KOPT-K1 (cell line): Measurements from ENCODE around the gene DPH7.
A peak's percentile ranks its signal among the peaks of the same experiment; 100 is the strongest.
"Not testable (repeated sequence)": the region's sequence is repeated elsewhere in the genome, so short reads cannot be mapped to it uniquely, and the experiment has no call there.

Experiments
- H3K27ac ChIP-seq: fragments of 200-600 bp; sonication (generic); 2 replicates; pipeline ENCODE4 v1.5.1; 2016; ENCODE audit warnings: antibody characterized with exemption, mild to moderate bottlenecking, low read depth, low read length; ENCODE audit not compliant: poor library complexity, severe bottlenecking
- H3K36me3 ChIP-seq: fragments of 200-600 bp; sonication (generic); 2 replicates; pipeline ENCODE4 v1.5.1; 2017; ENCODE audit warnings: antibody characterized with exemption, mild to moderate bottlenecking, low read length, moderate library complexity; ENCODE audit not compliant: insufficient read depth
- H3K9me3 ChIP-seq: fragments of 200-600 bp; sonication (generic); 2 replicates; pipeline ENCODE4 v1.5.1; 2017; ENCODE audit warnings: antibody characterized with exemption, low read length, mild to moderate bottlenecking; ENCODE audit not compliant: insufficient read depth, poor library complexity, severe bottlenecking

The DPH7 gene

GRCh38 chr9:137575716-137576411 is 2.9 kb downstream of the DPH7 start:
- H3K27ac ChIP-seq = no peak overlapping the region
- peaks cover 46% of the 10 kb centered on the region for H3K36me3 ChIP-seq
- no peaks in the 10 kb centered on the region for H3K9me3 ChIP-seq

DNA sequence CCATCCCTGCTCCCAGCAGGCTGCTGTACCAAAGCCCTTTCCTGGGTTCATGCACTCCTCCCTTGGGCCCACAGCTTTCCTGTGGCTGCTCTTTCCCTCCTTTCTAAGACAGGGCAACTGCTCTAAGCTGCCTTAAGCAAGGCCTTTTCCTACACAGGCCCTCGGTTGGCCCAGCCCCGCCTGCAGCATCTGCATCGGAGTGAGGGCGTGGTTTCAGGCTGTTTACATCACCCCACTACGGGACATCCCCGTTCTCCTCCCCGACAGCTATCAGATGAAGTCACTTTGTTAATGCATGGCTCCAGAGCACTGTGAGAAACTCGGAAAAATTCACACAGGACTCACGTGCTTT is 3.4 kb downstream of the DPH7 start:
- Histone ChIP-seq H3K36me3 (peaks cover 50% of the 10 kb centered on the region), H3K27ac (no peak overlapping the region)

GRCh38 chr9:137574192-137574591 is 4.5 kb downstream of the DPH7 start:
- Histone ChIP-seq H3K36me3 (peaks cover 57% of the 10 kb centered on the region), H3K9me3 (no peaks in the 10 kb centered on the region), H3K27ac (no peak overlapping the region)

More for the DNA sequence above, 3.4 kb downstream of the DPH7 start:
- no peaks in the 10 kb centered on the region for H3K9me3 ChIP-seq

DNA sequence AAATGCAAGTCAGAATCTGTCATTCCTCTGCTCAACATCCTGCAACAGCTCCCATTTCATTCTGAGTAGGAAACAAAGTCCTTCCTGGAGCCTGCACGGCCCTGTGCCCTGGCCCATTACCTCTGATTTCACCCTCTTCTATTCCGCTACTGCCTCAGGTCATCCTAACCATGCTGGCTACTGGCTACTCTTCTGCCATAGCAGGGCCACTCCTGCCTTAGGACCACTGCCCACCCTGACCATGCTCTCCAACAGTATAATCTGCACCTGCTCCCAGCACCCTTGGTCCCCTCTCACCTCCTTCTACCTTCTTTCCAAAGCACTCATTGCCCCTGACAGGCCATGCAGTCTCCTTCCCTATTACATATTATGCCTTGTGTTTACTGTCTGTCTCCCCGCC is 8.2 kb downstream of the DPH7 start:
- H3K36me3 ChIP-seq = peaks cover 47% of the 10 kb centered on the region
- H3K9me3 ChIP-seq = no peaks in the 10 kb centered on the region
- H3K27ac ChIP-seq = no peak overlapping the region

DNA sequence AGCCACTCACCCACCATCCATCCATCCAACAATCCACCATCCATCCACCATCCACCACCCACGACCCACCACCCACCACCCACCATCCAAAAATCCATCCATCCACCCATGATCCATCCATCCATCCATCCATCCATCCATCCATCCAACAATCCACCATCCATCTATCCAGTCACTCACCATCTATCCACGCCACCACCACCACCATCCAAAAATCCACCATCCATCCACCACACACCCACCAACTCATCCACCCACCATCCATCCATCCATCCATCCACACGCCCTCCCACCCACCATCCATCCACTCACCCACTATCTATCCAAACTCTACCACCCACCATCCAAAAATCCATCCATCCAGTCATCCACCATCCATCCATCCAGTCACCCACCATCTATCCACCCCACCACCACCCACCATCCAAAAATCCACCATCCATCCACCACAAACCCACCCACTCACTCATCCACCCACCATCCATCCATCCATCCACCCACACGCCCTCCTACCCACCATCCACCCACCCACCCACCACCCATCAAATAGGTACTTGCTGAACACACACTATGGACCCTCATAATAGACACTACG is 9.0 kb downstream of the DPH7 start:
- no peaks in the 10 kb centered on the region for H3K9me3 ChIP-seq
- no peak overlapping the region for H3K27ac ChIP-seq
- H3K36me3 ChIP-seq = peaks cover 41% of the 10 kb centered on the region

DNA sequence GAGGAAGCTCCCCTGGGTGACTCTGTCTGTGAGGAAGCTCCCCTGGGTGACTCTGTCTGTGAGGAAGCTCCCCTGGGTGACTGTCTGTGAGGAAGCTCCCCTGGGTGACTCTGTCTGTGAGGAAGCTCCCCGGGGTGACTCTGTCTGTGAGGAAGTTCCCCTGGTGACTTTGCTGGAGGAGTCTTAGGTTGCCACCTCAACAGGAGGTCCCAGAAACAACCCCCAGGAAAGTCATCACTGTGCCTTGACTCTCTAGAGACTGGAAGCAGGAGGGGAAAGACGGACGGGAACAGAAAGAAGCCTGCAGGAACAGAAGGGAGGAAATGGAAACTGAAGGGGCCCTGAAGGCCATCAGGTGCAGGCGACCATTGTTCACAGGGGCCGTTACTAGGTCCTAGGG is 10.3 kb downstream of the DPH7 start:
- H3K27ac ChIP-seq, H3K9me3 ChIP-seq: not testable (repeated sequence)
- H3K36me3 ChIP-seq = peaks cover 42% of the 10 kb centered on the region; the same call in 1 of the 2 replicates

DNA sequence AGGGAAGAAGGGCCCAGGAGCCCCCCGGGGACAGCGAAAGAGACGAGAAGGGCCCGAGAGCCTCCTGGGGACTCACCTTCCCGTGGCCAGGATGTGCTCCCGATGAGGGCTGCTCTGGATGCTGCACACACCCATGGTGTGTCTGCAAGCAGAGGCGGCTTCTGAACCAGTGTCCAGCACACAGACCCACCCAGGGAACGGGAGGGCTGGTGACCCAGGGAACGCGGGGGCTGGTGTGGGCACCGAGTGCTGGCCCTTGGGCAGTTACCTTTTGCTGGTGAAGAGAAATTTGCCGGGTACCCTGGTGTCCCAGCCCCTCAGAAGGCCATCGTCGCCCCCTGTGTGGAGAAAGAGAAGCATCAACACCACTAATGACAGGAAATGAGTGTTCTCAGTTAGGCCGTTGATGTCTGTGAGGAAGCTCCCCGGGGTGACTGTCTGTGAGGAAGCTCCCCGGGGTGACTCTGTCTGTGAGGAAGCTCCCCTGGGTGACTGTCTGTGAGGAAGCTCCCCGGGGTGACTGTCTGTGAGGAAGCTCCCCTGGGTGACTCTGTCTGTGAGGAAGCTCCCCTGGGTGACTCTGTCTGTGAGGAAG is 13.8 kb downstream of the DPH7 start:
- H3K9me3 ChIP-seq = no peaks in the 10 kb centered on the region
- H3K36me3 ChIP-seq = peaks cover 40% of the 10 kb centered on the region; the same call in 1 of the 2 replicates
- no peak overlapping the region for H3K27ac ChIP-seq

- H3K9me3 ChIP-seq = no peaks in the 10 kb centered on the region
- no peak overlapping the region for H3K27ac ChIP-seq
- H3K36me3 ChIP-seq = peaks cover 43% of the 10 kb centered on the region; the same call in 1 of the 2 replicates
These were observed 14.6 kb downstream of the DPH7 start for GRCh38 chr9:137564134-137564533.

DNA sequence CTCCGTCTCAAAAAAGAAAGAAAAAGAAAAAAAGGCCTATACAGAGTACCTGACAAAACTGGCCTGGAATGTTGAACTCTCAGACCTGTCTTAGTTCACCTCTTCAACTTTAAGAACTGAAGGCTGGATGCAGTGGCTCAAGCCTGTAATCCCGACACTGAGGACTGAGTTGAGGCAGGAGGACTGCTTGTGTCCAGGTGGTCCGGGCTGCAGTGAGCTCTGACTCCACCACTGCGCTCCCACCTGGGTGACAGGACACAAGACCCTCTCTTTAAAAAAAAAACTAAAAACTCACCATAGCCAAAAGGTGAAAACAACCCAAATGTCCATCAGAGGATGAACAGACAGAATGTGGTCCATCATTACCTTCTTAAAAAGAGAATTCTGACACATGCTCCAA is 20.6 kb downstream of the DPH7 start:
- Histone ChIP-seq H3K9me3 (no peaks in the 10 kb centered on the region), H3K36me3 (peaks cover 61% of the 10 kb centered on the region), H3K27ac (no peak overlapping the region)

DNA sequence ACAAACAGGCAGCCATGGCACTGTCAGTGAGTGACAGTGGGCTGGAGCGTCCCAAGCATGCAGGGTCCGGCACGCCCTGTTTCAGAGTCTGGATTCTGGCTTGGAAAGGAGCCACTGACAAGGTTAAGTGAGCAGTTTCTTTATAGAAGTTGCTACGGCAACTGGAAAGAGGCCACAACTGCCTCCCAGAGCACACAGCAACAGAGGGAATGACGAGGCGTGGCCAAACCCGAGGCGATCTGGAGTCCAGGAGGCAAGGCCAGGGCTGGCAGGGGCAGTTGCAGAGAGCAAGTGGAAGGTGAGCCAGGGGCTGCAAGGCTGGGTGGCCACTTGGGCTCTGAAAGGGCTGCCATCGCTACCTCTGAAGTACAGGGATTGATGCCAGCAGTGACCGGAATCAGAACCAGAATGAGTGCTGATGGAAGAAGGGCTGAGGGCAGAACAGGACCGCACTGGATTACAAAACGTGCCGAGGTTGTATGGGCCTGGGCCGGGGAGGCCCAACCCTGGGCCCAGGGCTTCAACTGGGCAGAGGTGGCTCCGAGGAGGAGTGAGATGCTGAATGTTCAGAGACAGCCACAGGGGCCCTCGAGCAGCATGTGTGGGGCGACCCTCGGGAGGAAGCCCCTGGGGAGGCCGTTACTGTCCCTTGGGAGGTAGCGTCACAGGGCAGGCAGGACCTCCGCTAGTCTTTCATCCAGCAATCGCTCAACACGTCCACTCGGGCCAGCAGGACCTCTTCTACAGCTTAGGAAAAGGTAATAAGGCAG is 22.5 kb downstream of the DPH7 start:
- Histone ChIP-seq H3K9me3 (no peaks in the 10 kb centered on the region), H3K36me3 (peaks cover 47% of the 10 kb centered on the region), H3K27ac (no peak overlapping the region)

- no peaks in the 10 kb centered on the region for H3K9me3 ChIP-seq
- H3K27ac ChIP-seq = no peak overlapping the region
- H3K36me3 ChIP-seq = peaks cover 46% of the 10 kb centered on the region
These were observed 23.5 kb downstream of the DPH7 start for GRCh38 chr9:137555179-137555578.

DNA sequence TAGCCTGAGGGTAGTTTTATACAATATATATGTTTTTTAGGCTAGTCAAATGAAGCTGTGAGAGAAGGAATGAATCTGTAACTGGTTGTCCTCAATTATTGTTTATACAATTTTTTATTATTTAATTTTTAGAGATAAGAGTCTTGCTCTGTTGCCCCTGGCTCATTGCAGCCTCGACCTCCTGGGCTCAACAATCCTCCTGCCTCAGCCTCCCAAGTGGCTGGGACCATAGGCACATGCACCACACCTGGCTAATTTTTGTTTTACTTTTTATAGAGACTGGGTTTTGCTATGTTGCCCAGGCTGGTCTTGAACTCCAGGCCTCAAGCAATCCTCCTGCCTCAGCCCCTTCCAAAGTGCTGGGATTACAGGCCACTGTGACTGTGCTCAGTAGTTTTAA is 24.4 kb downstream of the DPH7 start:
- Histone ChIP-seq H3K9me3 (no peaks in the 10 kb centered on the region), H3K36me3 (peaks cover 37% of the 10 kb centered on the region), H3K27ac (no peak overlapping the region)

DNA sequence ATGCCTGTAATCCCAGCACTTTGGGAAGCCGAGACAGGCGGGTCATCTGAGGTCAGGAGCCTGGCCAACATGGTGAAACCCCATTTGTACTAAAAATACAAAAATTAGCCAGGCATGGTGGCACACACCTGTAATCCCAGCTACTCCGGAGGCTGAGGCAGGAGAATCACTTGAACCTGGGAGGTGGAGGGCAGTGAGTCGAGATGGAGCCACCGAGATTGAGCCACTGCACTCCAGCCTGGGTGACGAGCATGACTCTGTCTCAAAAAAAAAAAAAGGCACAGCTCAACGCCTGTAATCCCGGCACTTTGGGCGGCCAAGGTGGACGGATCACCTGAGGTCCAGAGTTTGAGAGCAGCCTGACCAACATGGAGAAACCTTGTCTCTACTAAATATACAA is 25.1 kb downstream of the DPH7 start:
- not testable (repeated sequence) for H3K9me3 ChIP-seq, H3K27ac ChIP-seq
- peaks cover 37% of the 10 kb centered on the region for H3K36me3 ChIP-seq

DNA sequence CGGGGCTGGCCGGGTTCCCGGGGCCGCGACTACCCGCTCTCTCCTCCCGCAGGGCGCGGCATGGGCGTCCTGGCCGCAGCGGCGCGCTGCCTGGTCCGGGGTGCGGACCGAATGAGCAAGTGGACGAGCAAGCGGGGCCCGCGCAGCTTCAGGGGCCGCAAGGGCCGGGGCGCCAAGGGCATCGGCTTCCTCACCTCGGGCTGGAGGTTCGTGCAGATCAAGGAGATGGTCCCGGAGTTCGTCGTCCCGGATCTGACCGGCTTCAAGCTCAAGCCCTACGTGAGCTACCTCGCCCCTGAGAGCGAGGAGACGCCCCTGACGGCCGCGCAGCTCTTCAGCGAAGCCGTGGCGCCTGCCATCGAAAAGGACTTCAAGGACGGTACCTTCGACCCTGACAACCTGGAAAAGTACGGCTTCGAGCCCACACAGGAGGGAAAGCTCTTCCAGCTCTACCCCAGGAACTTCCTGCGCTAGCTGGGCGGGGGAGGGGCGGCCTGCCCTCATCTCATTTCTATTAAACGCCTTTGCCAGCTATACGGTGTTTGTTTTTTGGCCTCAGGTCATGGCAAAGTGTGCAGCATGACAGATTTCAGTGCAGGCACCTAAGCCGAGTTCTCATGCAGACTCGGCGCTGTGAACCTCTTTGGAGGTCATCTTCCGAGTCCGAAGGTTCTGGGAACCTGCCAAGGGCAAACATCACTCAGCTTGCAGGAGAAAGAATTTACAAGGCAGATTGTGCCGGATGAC is 26.5 kb downstream of the DPH7 start:
- H3K27ac ChIP-seq = peak overlapping the region; percentile 45
- H3K9me3 ChIP-seq = no peaks in the 10 kb centered on the region
- peaks cover 29% of the 10 kb centered on the region for H3K36me3 ChIP-seq
